ENCODE results near the gene SMARCC1.
"Not testable (repeated sequence)": the region's sequence is repeated elsewhere in the genome, so short reads cannot be mapped to it uniquely, and the experiment has no call there.

Gene SMARCC1

GRCh38 chr3:47747558-47747957 is 34.1 kb downstream of the SMARCC1 start:
- no peak overlapping the region for H2AFZ ChIP-seq (ENCODE audit: low read length)
- H3K9ac ChIP-seq (ENCODE audit: low read length): no peak overlapping the region
- TF ChIP-seq EZH2phosphoT487 (IDR thresholded peaks at IDR 0.05; ENCODE audit: low read length): no peak
- no peak for TF ChIP-seq CTCF (IDR thresholded peaks at IDR 0.05; ENCODE audit: low read length)
- TF ChIP-seq EZH2 (optimal IDR thresholded peaks at IDR 0.05; ENCODE audit: low read depth, low read length): no peak
- peaks cover 87% of the 10 kb centered on the region for H3K79me2 ChIP-seq (ENCODE audit: low read length)
- H3F3A ChIP-seq (ENCODE audit: insufficient read depth, low read length): no peaks in the 10 kb centered on the region
- no peaks in the 10 kb centered on the region for H3K9me3 ChIP-seq (replicated peaks; ENCODE audit: insufficient read depth, low read length)
- H3K4me2 ChIP-seq (ENCODE audit: low read depth, low read length): no peak overlapping the region
- H3K9me2 ChIP-seq (replicated peaks; ENCODE audit: insufficient read depth, low read length): no peaks in the 10 kb centered on the region
- H3K36me3 ChIP-seq (replicated peaks; ENCODE audit: insufficient read depth, low read length): no peaks in the 10 kb centered on the region; the same call in 1 of the 2 replicates
- no peak overlapping the region for H3K4me3 ChIP-seq (ENCODE audit: low read length)
- no peaks in the 10 kb centered on the region for H3K4me1 ChIP-seq (ENCODE audit: low read length)
- H4K20me1 ChIP-seq (ENCODE audit: insufficient read depth, low read length): no peaks in the 10 kb centered on the region; the same call in 1 of the 2 replicates
- H3K27me3 ChIP-seq (replicated peaks; ENCODE audit: insufficient read depth, low read length): no peaks in the 10 kb centered on the region
- no peak overlapping the region for H3K27ac ChIP-seq (ENCODE audit: low read length)
- no peak for DNase-seq

- H3K79me2 ChIP-seq (ENCODE audit: low read length): peaks cover 90% of the 10 kb centered on the region
Observed at GRCh38 chr3:47746264-47746663, 35.4 kb downstream of the SMARCC1 start.

GRCh38 chr3:47743855-47744254 is 37.8 kb downstream of the SMARCC1 start:
- H3K9me2 ChIP-seq (replicated peaks; ENCODE audit: insufficient read depth, low read length): no peaks in the 10 kb centered on the region
- H3K27ac ChIP-seq (ENCODE audit: low read length): no peak overlapping the region
- TF ChIP-seq EZH2phosphoT487 (IDR thresholded peaks at IDR 0.05; ENCODE audit: low read length) (no peak), CTCF (IDR thresholded peaks at IDR 0.05; ENCODE audit: low read length) (no peak), EZH2 (optimal IDR thresholded peaks at IDR 0.05; ENCODE audit: low read depth, low read length) (no peak)
- H3K4me1 ChIP-seq (ENCODE audit: low read length): no peaks in the 10 kb centered on the region
- no peaks in the 10 kb centered on the region for H3K27me3 ChIP-seq (replicated peaks; ENCODE audit: insufficient read depth, low read length)
- H2AFZ ChIP-seq (ENCODE audit: low read length): no peak overlapping the region
- no peaks in the 10 kb centered on the region for H3F3A ChIP-seq (ENCODE audit: insufficient read depth, low read length)
- no peaks in the 10 kb centered on the region for H3K9me3 ChIP-seq (replicated peaks; ENCODE audit: insufficient read depth, low read length)
- H3K4me2 ChIP-seq (ENCODE audit: low read depth, low read length): no peak overlapping the region
- H3K4me3 ChIP-seq (ENCODE audit: low read length): no peak overlapping the region
- no peaks in the 10 kb centered on the region for H4K20me1 ChIP-seq (ENCODE audit: insufficient read depth, low read length)
- H3K36me3 ChIP-seq (replicated peaks; ENCODE audit: insufficient read depth, low read length): no peaks in the 10 kb centered on the region; the same call in 1 of the 2 replicates
- no peak overlapping the region for H3K9ac ChIP-seq (ENCODE audit: low read length)
- peaks cover 92% of the 10 kb centered on the region for H3K79me2 ChIP-seq (ENCODE audit: low read length)
- no peak for DNase-seq

More at GRCh38 chr3:47746264-47746663, 35.4 kb downstream of the SMARCC1 start:
- Histone ChIP-seq H3K4me1 (ENCODE audit: low read length) (no peaks in the 10 kb centered on the region), H3K4me2 (ENCODE audit: low read depth, low read length) (no peak overlapping the region), H3K4me3 (ENCODE audit: low read length) (no peak overlapping the region), H3K9me3 (replicated peaks; ENCODE audit: insufficient read depth, low read length) (no peaks in the 10 kb centered on the region), H3K9ac (ENCODE audit: low read length) (no peak overlapping the region), H4K20me1 (ENCODE audit: insufficient read depth, low read length) (no peaks in the 10 kb centered on the region), H3K27ac (ENCODE audit: low read length) (no peak overlapping the region), H3F3A (ENCODE audit: insufficient read depth, low read length) (no peaks in the 10 kb centered on the region), H3K9me2 (replicated peaks; ENCODE audit: insufficient read depth, low read length) (no peaks in the 10 kb centered on the region), H2AFZ (ENCODE audit: low read length) (no peak overlapping the region), H3K27me3 (replicated peaks; ENCODE audit: insufficient read depth, low read length) (no peaks in the 10 kb centered on the region), H3K36me3 (replicated peaks; ENCODE audit: insufficient read depth, low read length) (no peaks in the 10 kb centered on the region; the same call in 1 of the 2 replicates)
- TF ChIP-seq EZH2phosphoT487 (IDR thresholded peaks at IDR 0.05; ENCODE audit: low read length): no peak
- TF ChIP-seq EZH2 (optimal IDR thresholded peaks at IDR 0.05; ENCODE audit: low read depth, low read length): no peak
- TF ChIP-seq CTCF (IDR thresholded peaks at IDR 0.05; ENCODE audit: low read length): no peak
- DNase-seq: no peak

- H4K20me1 ChIP-seq (ENCODE audit: insufficient read depth, low read length); H3K4me1 ChIP-seq (ENCODE audit: low read length): not testable (repeated sequence)
Observed at GRCh38 chr3:47743352-47743751, 38.3 kb downstream of the SMARCC1 start.

More at GRCh38 chr3:47743352-47743751, 38.3 kb downstream of the SMARCC1 start:
- H3K4me2 ChIP-seq (ENCODE audit: low read depth, low read length); H3K4me3 ChIP-seq (ENCODE audit: low read length); H3K9ac ChIP-seq (ENCODE audit: low read length); H3K9me2 ChIP-seq (replicated peaks; ENCODE audit: insufficient read depth, low read length); H3K27me3 ChIP-seq (replicated peaks; ENCODE audit: insufficient read depth, low read length); H2AFZ ChIP-seq (ENCODE audit: low read length); DNase-seq; H3K36me3 ChIP-seq (replicated peaks; ENCODE audit: insufficient read depth, low read length); H3K27ac ChIP-seq (ENCODE audit: low read length); H3K9me3 ChIP-seq (replicated peaks; ENCODE audit: insufficient read depth, low read length); H3F3A ChIP-seq (ENCODE audit: insufficient read depth, low read length): not testable (repeated sequence)
- peaks cover 91% of the 10 kb centered on the region for H3K79me2 ChIP-seq (ENCODE audit: low read length)
